Measurements from ENCODE around the gene NADK2. TPM values are rescaled to one million over a fixed set of nuclear protein-coding genes. Genes with fewer than 3 reads are reported as not detected.

Gene NADK2
- total and polyA plus RNA-seq, 9 donors, result 13.5 to 46.7 (median 26.4) TPM

DNA sequence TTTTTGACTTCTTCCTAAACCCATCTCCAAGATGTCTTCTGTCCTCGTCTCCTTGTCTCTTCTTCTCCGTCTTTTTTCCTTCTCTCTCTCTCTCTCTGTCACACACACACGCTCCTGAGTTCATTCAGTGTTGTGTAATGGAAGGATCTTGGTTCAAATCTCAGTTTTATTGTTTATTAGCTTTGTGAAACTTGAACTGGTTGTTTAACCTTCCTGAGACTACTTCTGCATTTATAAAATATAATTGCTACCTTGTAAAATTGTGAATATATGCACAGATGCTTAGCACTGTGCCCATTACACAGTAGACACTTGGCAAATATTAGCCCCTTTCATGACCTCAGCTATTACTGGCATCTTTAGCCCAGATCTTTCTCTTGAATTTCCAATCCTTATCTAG is 2.4 kb upstream of the NADK2 start:
- H3K4me3 ChIP-seq, result no peak overlapping the region
- no peaks in the 10 kb centered on the region for H3K36me3 ChIP-seq
- H3K27me3 ChIP-seq, result no peaks in the 10 kb centered on the region
- TF ChIP-seq EP300 (IDR thresholded peaks at IDR 0.05) (no peak), CTCF (IDR thresholded peaks at IDR 0.05) (no peak), POLR2A (IDR thresholded peaks at IDR 0.05) (no peak)
- WGBS, 3 donors, result 89 to 94% (median 91%) methylated on average over 3 of the region's 3 CpGs
- no peak overlapping the region for H3K27ac ChIP-seq
- no peaks in the 10 kb centered on the region for H3K9me3 ChIP-seq
- peaks cover 9% of the 10 kb centered on the region for H3K4me1 ChIP-seq (ENCODE audit: insufficient read depth)
- DNase-seq, result no peak
- intact Hi-C loops (cut with DNase I), result loop anchor here in 3 of 4 donors (10.0 kb wide), 2 partner anchors 61 to 151 kb away; partner anchors contain the start of gene RANBP3L (in 2 of the 3)

DNA sequence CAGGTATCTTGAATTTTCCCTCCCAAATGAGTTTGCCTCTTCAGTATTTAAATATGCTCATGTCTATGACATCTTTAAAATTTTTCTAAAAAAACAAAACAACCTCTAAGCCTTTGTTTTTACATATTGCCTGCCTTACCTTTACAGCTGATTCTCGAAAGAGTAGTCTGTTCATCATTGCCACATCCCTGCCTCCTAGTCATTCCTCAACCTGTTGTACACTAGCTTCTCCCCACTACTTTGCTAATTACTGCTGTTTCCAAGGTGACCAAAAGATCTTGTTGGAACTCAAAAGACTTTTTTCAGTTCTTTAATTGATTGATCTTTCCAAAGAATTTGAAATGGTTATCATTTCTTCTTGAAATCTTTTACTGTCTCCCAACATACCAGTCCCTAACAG is 1.9 kb upstream of the NADK2 start:
- no peak overlapping the region for H3K4me3 ChIP-seq
- no peaks in the 10 kb centered on the region for H3K36me3 ChIP-seq
- 83 to 96% (median 89%) methylated on average over 1 of the region's 1 CpG for WGBS, 3 donors
- H3K27ac ChIP-seq, result no peak overlapping the region
- peaks cover 9% of the 10 kb centered on the region for H3K4me1 ChIP-seq (ENCODE audit: insufficient read depth)
- intact Hi-C loops (cut with DNase I), result loop anchor here in 3 of 4 donors (10.0 kb wide), 2 partner anchors 61 to 151 kb away; partner anchors contain the start of gene RANBP3L (in 2 of the 3)
- H3K27me3 ChIP-seq, result no peaks in the 10 kb centered on the region
- H3K9me3 ChIP-seq, result no peaks in the 10 kb centered on the region
- no peak for TF ChIP-seq CTCF (IDR thresholded peaks at IDR 0.05)
- no peak for TF ChIP-seq POLR2A (IDR thresholded peaks at IDR 0.05)
- no peak for TF ChIP-seq EP300 (IDR thresholded peaks at IDR 0.05)
- DNase-seq, result no peak

DNA sequence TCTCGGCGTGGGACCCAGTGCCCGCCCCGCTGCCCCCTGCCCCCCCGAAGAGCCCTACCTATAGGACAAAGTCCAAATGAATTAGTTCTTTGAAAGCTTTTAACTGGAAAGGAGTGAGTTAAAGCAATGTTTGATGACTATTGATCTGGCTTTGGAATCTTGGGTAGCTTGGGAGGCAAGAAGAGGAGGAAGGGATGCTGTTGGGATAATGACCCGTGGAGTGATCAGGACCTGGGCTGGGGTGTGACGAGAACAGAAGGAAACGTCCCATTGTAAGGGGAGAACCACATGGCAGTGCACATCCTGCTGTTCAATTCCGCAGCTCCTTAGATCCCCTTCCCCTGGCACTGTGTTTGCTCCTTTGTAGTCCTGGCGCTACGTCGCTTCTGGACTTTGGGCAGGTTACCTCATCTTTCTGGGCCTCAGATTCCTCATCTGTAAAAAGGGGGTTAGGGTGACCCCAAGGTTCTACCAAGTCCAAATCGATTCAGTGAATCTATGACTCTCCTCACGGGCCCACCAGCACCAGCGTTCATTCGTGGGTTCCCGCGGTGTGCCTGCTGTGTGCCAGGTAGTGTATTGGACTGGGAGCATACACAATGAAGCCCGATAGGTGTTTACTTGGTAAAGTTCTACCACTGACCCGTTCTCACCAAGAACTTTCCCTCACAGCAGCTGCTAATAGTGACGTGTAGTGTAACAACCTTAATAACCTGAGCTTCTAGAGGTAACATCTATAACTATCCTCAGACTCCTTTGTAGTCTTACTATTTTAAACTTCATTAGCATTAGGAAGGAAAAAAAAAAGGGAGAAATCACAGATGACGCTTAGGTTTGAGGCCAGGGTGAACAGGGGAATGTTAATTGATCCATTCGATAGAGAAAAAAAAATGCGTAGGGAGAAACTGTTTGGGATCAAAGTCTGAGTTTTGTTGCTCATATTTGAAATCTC is 1.1 kb upstream of the NADK2 start:
- DNase-seq, result peak in 4 of 5 donors; percentile 20 to 48 (median 38)
- H3K4me1 ChIP-seq (ENCODE audit: insufficient read depth), result peaks cover 9% of the 10 kb centered on the region
- no peaks in the 10 kb centered on the region for H3K27me3 ChIP-seq
- peak overlapping the region; percentile 59 for H3K4me3 ChIP-seq
- TF ChIP-seq POLR2A (IDR thresholded peaks at IDR 0.05) (no peak), CTCF (IDR thresholded peaks at IDR 0.05) (no peak), EP300 (IDR thresholded peaks at IDR 0.05) (no peak)
- H3K36me3 ChIP-seq, result no peaks in the 10 kb centered on the region
- no peaks in the 10 kb centered on the region for H3K9me3 ChIP-seq
- peak overlapping the region; percentile 88 to 99 for H3K27ac ChIP-seq
- intact Hi-C loops (cut with DNase I), result loop anchor here in 3 of 4 donors (10.0 kb wide), 2 partner anchors 62 to 152 kb away; partner anchors contain the start of gene RANBP3L (in 2 of the 3)
- 62 to 64% (median 63%) methylated on average over 24 of the region's 24 CpGs for WGBS, 3 donors

- 0 to 1% (median 0%) methylated on average over 49 to 61 of the region's 61 CpGs for WGBS, 3 donors
- Histone ChIP-seq H3K27ac (peak overlapping the region; percentile 88 to 99), H3K36me3 (no peaks in the 10 kb centered on the region), H3K27me3 (no peaks in the 10 kb centered on the region), H3K9me3 (no peaks in the 10 kb centered on the region), H3K4me1 (ENCODE audit: insufficient read depth) (peaks cover 10% of the 10 kb centered on the region), H3K4me3 (peak overlapping the region; percentile 59)
- peak; percentile 73 to 83 (median 81) for DNase-seq
- intact Hi-C loops (cut with DNase I), result loop anchor here in 3 of 4 donors (10.0 kb wide), 2 partner anchors 64 to 154 kb away; partner anchors contain the start of gene RANBP3L (in 2 of the 3)
- TF ChIP-seq EP300 (IDR thresholded peaks at IDR 0.05) (no peak), POLR2A (IDR thresholded peaks at IDR 0.05) (no peak), CTCF (IDR thresholded peaks at IDR 0.05) (no peak)
Measured at GRCh38 chr5:36240779-36241630, 720 bp downstream of the NADK2 start.

All from ovary (tissue), 9 donors.